GM12801 (cell line): ENCODE results near the gene MYO1E.

Source experiments
- CTCF ChIP-seq: IDR thresholded peaks from one replicate; pipeline ENCODE4 v1.5.1; 2011; ENCODE audit warnings: control low read depth; ENCODE audit not compliant: insufficient read length; ENCODE audit errors: extremely low read depth

MYO1E gene

GRCh38 chr15:59116141-59116540, 256.5 kb downstream of the MYO1E start:
- TF ChIP-seq CTCF, result no peak

- TF ChIP-seq CTCF, result no peak
Observed at GRCh38 chr15:59115047-59115446, 257.6 kb downstream of the MYO1E start.

- no peak for TF ChIP-seq CTCF
Observed at GRCh38 chr15:59111251-59111650, 261.4 kb downstream of the MYO1E start.

GRCh38 chr15:59105854-59106253, 266.8 kb downstream of the MYO1E start:
- no peak for TF ChIP-seq CTCF

- no peak for TF ChIP-seq CTCF
Observed at GRCh38 chr15:59104912-59105732, 267.5 kb downstream of the MYO1E start, which contains the start of gene CCNB2. CCNB2 (plus strand) TSS chr15:59105146; CDS start chr15:59105269, 123 bp downstream.

- TF ChIP-seq CTCF, result no peak
Observed at GRCh38 chr15:59104602-59104911, 268.1 kb downstream of the MYO1E start.

- no peak for TF ChIP-seq CTCF
Observed at GRCh38 chr15:59099162-59099685, 273.4 kb downstream of the MYO1E start.
